Ishikawa (cell line): Measurements from ENCODE around the gene C16orf87.

Experiments used
- CEBPB ChIP-seq: IDR thresholded peaks from 2 replicates; pipeline ENCODE4 v1.6.1; 2012
- CREB1 ChIP-seq: IDR thresholded peaks from 2 replicates; pipeline ENCODE4 v1.6.1; 2012; ENCODE audit warnings: low read depth
- EGR1 ChIP-seq: IDR thresholded peaks from 2 replicates; pipeline ENCODE4 v1.6.1; 2012
- EP300 ChIP-seq: IDR thresholded peaks from 2 replicates; pipeline ENCODE4 v1.6.1; 2012; ENCODE audit warnings: borderline replicate concordance
- FOXM1 ChIP-seq: IDR thresholded peaks from 2 replicates; pipeline ENCODE4 v1.6.1; 2012; ENCODE audit warnings: low read depth, borderline replicate concordance
- MAX ChIP-seq: IDR thresholded peaks from 2 replicates; pipeline ENCODE4 v1.6.1; 2012
- NFIC ChIP-seq: IDR thresholded peaks from 2 replicates; pipeline ENCODE4 v1.6.1; 2012
- RAD21 ChIP-seq: IDR thresholded peaks from 2 replicates; pipeline ENCODE4 v1.6.1; 2012; ENCODE audit warnings: low read depth
- REST ChIP-seq: IDR thresholded peaks from 2 replicates; pipeline ENCODE4 v1.6.1; 2012; ENCODE audit warnings: low read depth, mild to moderate bottlenecking
- TAF1 ChIP-seq: IDR thresholded peaks from 2 replicates; pipeline ENCODE4 v1.6.1; 2012; ENCODE audit warnings: low read depth, mild to moderate bottlenecking
- TCF12 ChIP-seq: IDR thresholded peaks from 2 replicates; pipeline ENCODE4 v1.6.1; 2012; ENCODE audit warnings: low read depth
- TEAD4 ChIP-seq: IDR thresholded peaks from 2 replicates; pipeline ENCODE4 v1.6.1; 2012
- USF1 ChIP-seq: IDR thresholded peaks from 2 replicates; pipeline ENCODE4 v1.6.1; 2012
- YY1 ChIP-seq: IDR thresholded peaks from 2 replicates; pipeline ENCODE4 v1.6.1; 2012; ENCODE audit warnings: low read depth
- ZBTB7A ChIP-seq: IDR thresholded peaks from 2 replicates; pipeline ENCODE4 v1.6.1; 2012; ENCODE audit warnings: low read depth

The C16orf87 gene

GRCh38 chr16:46772463-46772862, 58.5 kb downstream of the C16orf87 start:
- TF ChIP-seq MAX (no peak), TCF12 (no peak), YY1 (no peak), CREB1 (no peak), EGR1 (no peak)

GRCh38 chr16:46768809-46769208, 62.2 kb downstream of the C16orf87 start:
- TF ChIP-seq FOXM1 (no peak), RAD21 (no peak), EP300 (no peak), YY1 (no peak), MAX (no peak), USF1 (no peak), TAF1 (no peak), CREB1 (no peak), TCF12 (no peak), EGR1 (no peak), REST (no peak), CEBPB (no peak), ZBTB7A (no peak), TEAD4 (no peak), NFIC (no peak)

GRCh38 chr16:46765050-46765449, 65.9 kb downstream of the C16orf87 start:
- TF ChIP-seq TCF12 (no peak), USF1 (no peak), CREB1 (no peak), REST (no peak), EGR1 (no peak), YY1 (no peak), EP300 (no peak), MAX (no peak), ZBTB7A (no peak), FOXM1 (no peak), CEBPB (no peak), TEAD4 (no peak), TAF1 (no peak), RAD21 (no peak)

- TF ChIP-seq EGR1 (no peak), FOXM1 (no peak), RAD21 (no peak), CREB1 (no peak), EP300 (no peak), TEAD4 (no peak), ZBTB7A (no peak)
Measured at GRCh38 chr16:46763147-46763546, 67.8 kb downstream of the C16orf87 start.

- no peak for TF ChIP-seq TEAD4
Measured at GRCh38 chr16:46762583-46762982, 68.4 kb downstream of the C16orf87 start.

- TF ChIP-seq CEBPB (no peak), EP300 (no peak), TEAD4 (no peak), MAX (no peak), TAF1 (no peak), REST (no peak), ZBTB7A (no peak), USF1 (no peak), EGR1 (no peak), TCF12 (no peak), FOXM1 (no peak), CREB1 (no peak), NFIC (no peak), YY1 (no peak), RAD21 (no peak)
Measured at GRCh38 chr16:46759309-46759708, 71.7 kb downstream of the C16orf87 start.
